K562 (cell line): ENCODE results near the gene CDH20. TPM values are rescaled to one million over a fixed set of nuclear protein-coding genes. Genes with fewer than 3 reads are reported as not detected.

Source experiments
- ATAC-seq: fragments of 200-7000 bp; cut with Tn5 transposase; 3 replicates; pipeline ENCODE4 v1.9.1; 2020; ENCODE audit warnings: moderate library complexity
- BruUV-seq: library from RNA; stranded (reverse); fragments of 400-500 nt; replicated peaks from 2 replicates; lab custom pipeline; 2021; lab: Mats Ljungman, UMichigan
- CTCF ChIA-PET: fragments of 300-600 bp; formaldehyde crosslinking; extraction: SDS; loops from one replicate; lab custom pipeline; 2021; ENCODE audit warnings: low intra/inter-chr PET ratio; lab: Yijun Ruan, JAX
- POLR2A ChIA-PET: fragments of 300-600, 350-650 bp; sonication (Branson Sonifier 250); formaldehyde crosslinking; extraction: SDS; loops from one replicate; lab custom pipeline; 2021; ENCODE audit warnings: antibody characterized with exemption, inconsistent platforms; lab: Yijun Ruan, JAX
- DNase-seq, 4 experiments: peaks; one replicate each; pipeline versions ENCODE4 v3.0.0 to v3.0.0-alpha.2; 2011 to 2018; ENCODE audit warnings: low spot score in 3 of 4, mixed read lengths in 3 of 4; ENCODE audit errors: extremely low read depth in 1 of 4
- FAIRE-seq: peaks from 2 replicates; lab custom pipeline; 2011; peaks lifted over from hg19 to GRCh38; lab: Jason Lieb, UNC
- H2AFZ ChIP-seq: 2 replicates; pipeline ENCODE4 v1.6.0; 2011; ENCODE audit warnings: low read depth, low read length, control low read depth, inconsistent platforms
- H3K27ac ChIP-seq: fragments of 200-600 bp; 3 replicates; pipeline ENCODE4 v1.8.0; 2011; ENCODE audit warnings: low read depth, mild to moderate bottlenecking, control low read depth, inconsistent platforms, low read length, moderate library complexity, mixed read lengths; ENCODE audit errors: extremely low read depth
- H3K27me3 ChIP-seq, 2 experiments: fragments of 300-600 bp in 1 of 2; 2 replicates in 1 of 2; 3 replicates in 1 of 2; pipeline versions ENCODE4 v1.6.0 to v1.8.0; 2011; ENCODE audit warnings: inconsistent platforms in 2 of 2, low read length in 2 of 2, mild to moderate bottlenecking in 1 of 2, mixed read lengths in 1 of 2, moderate library complexity in 1 of 2; ENCODE audit not compliant: control insufficient read depth in 2 of 2, insufficient read depth in 2 of 2
- H3K36me3 ChIP-seq: fragments of 300-600 bp; 3 replicates; pipeline ENCODE4 v1.8.0; 2011; ENCODE audit warnings: mild to moderate bottlenecking, low read length, inconsistent platforms; ENCODE audit not compliant: control insufficient read depth, insufficient read depth
- H3K4me1 ChIP-seq, 2 experiments: fragments of 200-600 bp in 1 of 2; replicated peaks in 1 of 2; 2 replicates in 1 of 2; 3 replicates in 1 of 2; pipeline versions ENCODE4 v1.5.1 to v1.8.0; 2011; ENCODE audit warnings: inconsistent platforms in 2 of 2, low read length in 2 of 2, mild to moderate bottlenecking in 1 of 2, mixed read lengths in 1 of 2, moderate library complexity in 1 of 2; ENCODE audit not compliant: control insufficient read depth in 2 of 2, insufficient read depth in 2 of 2
- H3K4me2 ChIP-seq: 2 replicates; pipeline ENCODE4 v1.6.1; 2011; ENCODE audit warnings: low read length, control low read depth, inconsistent platforms, mixed read lengths; ENCODE audit not compliant: insufficient read depth
- H3K4me3 ChIP-seq: fragments of 200-600 bp; sonication (generic), shearing (Covaris generic); 2 replicates; pipeline ENCODE4 v1.5.1; 2016; ENCODE audit warnings: control low read depth, inconsistent platforms
- H3K79me2 ChIP-seq: fragments of 200-600 bp; 3 replicates; pipeline ENCODE4 v1.8.0; 2011; ENCODE audit warnings: low read length, inconsistent platforms; ENCODE audit not compliant: control insufficient read depth, insufficient read depth
- H3K9ac ChIP-seq, 2 experiments: 2 replicates each; pipeline versions ENCODE4 v1.6.0 to v1.6.1; 2011; ENCODE audit warnings: low read depth in 2 of 2, low read length in 2 of 2, control low read depth in 1 of 2, inconsistent platforms in 1 of 2, mild to moderate bottlenecking in 1 of 2, mixed read lengths in 1 of 2; ENCODE audit not compliant: insufficient read depth in 1 of 2
- H3K9me1 ChIP-seq: one replicate; pipeline ENCODE4 v1.6.0; 2011; ENCODE audit warnings: inconsistent platforms, mild to moderate bottlenecking, low read length, moderate library complexity; ENCODE audit not compliant: control insufficient read depth, insufficient read depth
- H3K9me3 ChIP-seq: replicated peaks from 2 replicates; pipeline ENCODE4 v1.5.1; 2011; ENCODE audit warnings: low read depth, low read length, inconsistent platforms; ENCODE audit not compliant: control insufficient read depth, insufficient read depth
- H4K20me1 ChIP-seq: replicated peaks from 2 replicates; pipeline ENCODE4 v1.6.1; 2011; ENCODE audit warnings: low read length, inconsistent platforms, mixed read lengths; ENCODE audit not compliant: control insufficient read depth, insufficient read depth
- ARID2 ChIP-seq: fragments of 450-650 bp; IDR thresholded peaks from 2 replicates; pipeline ENCODE4 v1.6.1; 2017; ENCODE audit warnings: antibody characterized with exemption, mild to moderate bottlenecking
- CUX1 ChIP-seq: fragments of 200-800 bp; sonication (Bioruptor generic); IDR thresholded peaks from 2 replicates; pipeline ENCODE4 v1.6.1; 2016; ENCODE audit warnings: missing genetic modification characterization, missing compliant biosample characterization
- POLR3G ChIP-seq: IDR thresholded peaks from 2 replicates; pipeline ENCODE4 v1.6.1; 2011; ENCODE audit not compliant: insufficient read length, insufficient replicate concordance; ENCODE audit errors: extremely low read depth
- PTRF ChIP-seq: fragments of 450-650 bp; IDR thresholded peaks from 2 replicates; pipeline ENCODE4 v1.6.1; 2016; ENCODE audit warnings: mild to moderate bottlenecking, missing genetic modification characterization, missing compliant biosample characterization
- STAT5A ChIP-seq: IDR thresholded peaks from 2 replicates; pipeline ENCODE4 v1.6.1; 2012; ENCODE audit warnings: low read length, inconsistent platforms, borderline replicate concordance
- TAF1 ChIP-seq: IDR thresholded peaks from 2 replicates; pipeline ENCODE4 v1.6.1; 2011; ENCODE audit warnings: mild to moderate bottlenecking, low read length, moderate library complexity; ENCODE audit not compliant: insufficient read depth, control insufficient read depth, severe bottlenecking; ENCODE audit errors: extremely low read depth
- ZBTB5 ChIP-seq: fragments of 450-650 bp; IDR thresholded peaks from 2 replicates; pipeline ENCODE4 v1.6.1; 2017; ENCODE audit warnings: antibody characterized with exemption
- ZNF274 ChIP-seq: IDR thresholded peaks from 2 replicates; pipeline ENCODE4 v1.6.1; 2011; ENCODE audit warnings: low read depth, mild to moderate bottlenecking, low read length, moderate library complexity, borderline replicate concordance
- WGBS: fragments of 100-300 bp; shearing (Covaris generic); methylation state at CpG from one replicate; pipeline ENCODE4 v1.1.6; 2016; ENCODE audit warnings: low coverage, mixed read lengths; ENCODE audit not compliant: insufficient coverage; ENCODE audit errors: missing lambda C conversion rate; 5-methylcytosine and 5-hydroxymethylcytosine counted together
- in situ Hi-C: fragments of 300-500 bp; cut with MboI; formaldehyde crosslinking; loops from 4 replicates; pipeline ENCODE4 v1.15.0; 2018; ENCODE audit warnings: inconsistent platforms, mixed read lengths
- intact Hi-C: fragments of 100-400 bp; cut with micrococcal nuclease; formaldehyde crosslinking; loops from 2 replicates; pipeline ENCODE4 v1.14.2; 2022
- polyA plus RNA-seq, 8 experiments: library from polyadenylated mRNA; depleted of rRNA in 4 of 8; stranded (reverse) in 5 of 8; unstranded in 3 of 8; fragments of >200 nt; fragmentation: Nextera tagmentation in 2 of 8; fragmentation: Illumina TruSeq in 1 of 8; extraction: Ambion mirVana in 2 of 8; extraction: Trizol in 1 of 8; gene quantifications; 2 replicates each; pipeline versions ENCODE4 v1.2.1 to v1.2.3, GENCODE V29; 2011 to 2014; ENCODE audit warnings: inconsistent platforms in 1 of 8, missing spikeins in 1 of 8
- total RNA-seq, 7 experiments: library from RNA; depleted of rRNA in 6 of 7; stranded (reverse); fragments of >200 nt in 6 of 7; fragmentation: Illumina TruSeq in 2 of 7; extraction: Trizol in 2 of 7; gene quantifications; 2 replicates each; pipeline versions ENCODE4 v1.2.1 to v1.2.3, GENCODE V29; 2011 to 2021; ENCODE audit warnings: low replicate concordance in 1 of 7

The CDH20 gene
- total and polyA plus RNA-seq, 9 of the 15 experiments (the other 6 are each of a cell fraction or from before 2014, with no cell fraction given) = not detected

- Histone ChIP-seq H3K9me3 (no peaks in the 10 kb centered on the region), H3K4me3 (no peak overlapping the region), H3K27me3 (no peaks in the 10 kb centered on the region), H3K79me2 (no peaks in the 10 kb centered on the region), H3K4me1 (no peaks in the 10 kb centered on the region), H4K20me1 (no peaks in the 10 kb centered on the region), H3K36me3 (no peaks in the 10 kb centered on the region), H2AFZ (no peak overlapping the region), H3K27ac (no peak overlapping the region), H3K4me2 (no peak overlapping the region), H3K9ac (no peak overlapping the region)
- FAIRE-seq (no peak), ATAC-seq (no peak)
- in situ Hi-C loops = loop anchor here (25.0 kb wide), 1 partner anchor 546 kb away; no protein-coding TSS in a partner anchor
- CTCF ChIA-PET = no interaction called here
- intact Hi-C loops = no loop called here
- POLR2A ChIA-PET = interaction anchor here (0.7 kb wide), 1 partner anchor 311 kb away, joined by 3 read pairs; no protein-coding TSS in a partner anchor
- BruUV-seq = no TSS peak
- TF ChIP-seq ARID2 = no peak
- TF ChIP-seq, all 486 proteins: peak for 0
- H3K9me1 ChIP-seq = no peaks in the 10 kb centered on the region
- no peak for DNase-seq
These were observed 258.0 kb downstream of the CDH20 start for GRCh38 chr18:61591253-61591652.

GRCh38 chr18:61595615-61596251 lies 262.5 kb downstream of the CDH20 start:
- ChIA-PET CTCF (no interaction called here), POLR2A (no interaction called here)
- ATAC-seq (no peak), DNase-seq (no peak), FAIRE-seq (no peak)
- no peaks in the 10 kb centered on the region for H3K9me3 ChIP-seq
- 5% methylated on average over 8 of the region's 8 CpGs for WGBS
- intact Hi-C loops = no loop called here
- H3K27ac ChIP-seq = no peak overlapping the region
- H3K9me1 ChIP-seq = no peaks in the 10 kb centered on the region
- H3K36me3 ChIP-seq = no peaks in the 10 kb centered on the region
- H3K4me2 ChIP-seq = no peak overlapping the region
- H3K4me3 ChIP-seq = no peak overlapping the region
- in situ Hi-C loops = loop anchor here (25.0 kb wide), 1 partner anchor 542 kb away; no protein-coding TSS in a partner anchor
- no peaks in the 10 kb centered on the region for H4K20me1 ChIP-seq
- H3K4me1 ChIP-seq = no peaks in the 10 kb centered on the region
- no peak overlapping the region for H3K9ac ChIP-seq
- H2AFZ ChIP-seq = no peak overlapping the region
- BruUV-seq = no TSS peak
- no peaks in the 10 kb centered on the region for H3K27me3 ChIP-seq
- H3K79me2 ChIP-seq = no peaks in the 10 kb centered on the region
- TF ChIP-seq ZBTB5 (no peak), ZNF274 (no peak), PTRF (tag) (no peak), TAF1 (no peak), STAT5A (no peak), CUX1 (no peak), POLR3G (no peak)
